Activated CD8-positive, alpha-beta memory T cell treated with anti-CD3 and anti-CD28 coated beads, Interleukin-2, amount 50 U/mL, for 24 hours (primary cell): ENCODE measurements around the gene SLC25A39.

Experiments
- DNase-seq: peaks from one replicate; pipeline ENCODE4 v3.0.0-alpha.2; 2020; ENCODE audit errors: extremely low read depth

Gene SLC25A39

DNA sequence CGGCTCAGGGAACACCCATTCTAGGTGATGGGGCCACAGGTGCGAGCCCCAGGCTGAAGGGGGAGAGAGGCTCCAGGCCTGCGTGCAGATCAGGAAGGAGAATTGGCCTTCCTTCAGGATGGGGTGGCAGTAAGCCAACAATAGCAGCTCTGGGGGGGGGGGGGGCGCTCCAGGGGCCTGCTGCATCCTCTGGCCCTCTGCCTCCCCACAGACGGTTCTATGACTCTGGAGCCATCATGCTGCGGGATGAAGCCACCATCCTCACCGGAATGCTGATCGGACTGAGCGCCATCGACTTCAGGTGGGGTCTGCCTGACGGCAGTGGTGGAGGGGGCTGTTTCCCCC is 10.1 kb downstream of the SLC25A39 start:
- no peak for DNase-seq

DNA sequence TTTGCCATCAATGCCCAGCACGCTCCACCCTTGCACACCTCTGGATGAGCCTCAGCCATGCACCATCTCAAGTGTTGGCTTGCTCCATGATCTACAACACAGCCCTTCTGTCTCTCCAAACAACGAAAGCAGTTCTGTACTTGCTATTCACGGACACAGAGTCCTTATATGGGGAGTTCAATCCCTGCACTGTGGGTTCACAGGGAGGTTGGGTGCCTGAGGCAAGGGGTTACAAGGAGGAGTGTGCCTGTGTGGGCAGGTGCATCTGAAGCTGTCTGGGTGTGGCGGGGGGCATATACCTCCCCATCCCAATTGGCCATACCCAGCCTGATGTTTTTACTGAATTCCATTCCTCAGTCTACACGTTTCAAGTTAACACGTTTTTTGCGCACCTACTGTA is 10.6 kb downstream of the SLC25A39 start:
- DNase-seq = no peak

DNA sequence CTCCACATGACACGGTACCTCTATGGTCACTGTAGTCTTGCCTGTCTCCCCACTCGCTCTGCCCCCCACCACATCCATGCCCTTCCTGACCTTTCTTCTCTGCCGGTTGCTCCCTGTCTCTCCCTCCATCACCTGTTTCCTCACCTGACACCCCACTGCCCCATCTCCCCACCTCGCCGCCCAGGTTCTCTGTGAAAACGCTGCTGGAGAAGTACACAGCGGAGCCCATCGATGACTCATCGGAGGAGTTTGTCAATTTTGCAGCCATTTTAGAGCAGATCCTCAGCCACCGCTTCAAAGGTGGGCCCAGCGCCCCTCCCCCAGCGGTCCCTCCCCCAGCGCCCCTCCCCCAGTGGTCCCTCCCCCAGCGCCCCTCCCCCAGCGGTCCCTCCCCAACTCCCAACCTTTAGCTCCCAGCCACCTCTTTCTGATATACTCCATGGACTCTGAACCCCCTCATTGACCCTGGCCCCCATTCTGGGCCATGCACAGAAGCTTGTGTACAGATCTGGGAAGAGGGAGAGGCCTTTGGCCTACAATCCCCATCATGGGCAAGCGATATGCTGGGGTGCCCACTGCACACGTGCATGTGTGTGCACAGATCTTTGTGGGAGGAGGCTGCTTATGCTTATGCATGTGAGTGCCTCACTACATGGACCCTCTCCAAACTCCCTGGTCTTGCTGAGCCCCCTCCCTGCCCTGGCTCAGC is 12.1 kb downstream of the SLC25A39 start:
- no peak for DNase-seq

DNA sequence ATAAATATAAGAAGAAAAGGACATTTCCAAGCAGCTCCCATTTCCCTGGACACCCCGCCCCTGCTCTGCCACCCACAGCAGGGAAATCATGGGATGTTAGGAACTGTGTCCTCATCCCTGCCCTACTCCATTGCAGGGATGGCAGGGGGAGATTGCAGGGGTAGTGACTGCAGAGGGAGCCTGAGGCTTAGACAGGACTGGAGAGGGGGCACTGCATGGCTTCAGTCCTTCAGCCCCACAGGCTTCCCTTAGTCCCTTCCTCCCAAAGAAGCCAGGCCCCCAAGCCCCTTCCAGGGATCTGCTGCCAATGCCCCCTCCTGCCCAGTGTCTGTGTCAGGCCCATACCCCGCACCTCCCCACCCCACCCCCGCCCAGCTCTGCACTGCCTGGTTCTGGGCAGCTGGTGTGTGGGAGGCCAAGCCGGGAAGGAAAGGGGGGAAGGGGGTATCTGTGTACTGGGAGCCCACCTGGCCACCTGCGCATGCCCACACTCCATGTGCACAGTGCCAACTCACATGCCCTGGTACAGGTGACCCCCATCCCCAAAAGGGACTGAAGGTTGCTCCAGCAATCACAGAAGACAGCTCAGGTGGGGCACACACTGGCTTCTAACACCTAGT is 13.0 kb downstream of the SLC25A39 start:
- no peak for DNase-seq

DNA sequence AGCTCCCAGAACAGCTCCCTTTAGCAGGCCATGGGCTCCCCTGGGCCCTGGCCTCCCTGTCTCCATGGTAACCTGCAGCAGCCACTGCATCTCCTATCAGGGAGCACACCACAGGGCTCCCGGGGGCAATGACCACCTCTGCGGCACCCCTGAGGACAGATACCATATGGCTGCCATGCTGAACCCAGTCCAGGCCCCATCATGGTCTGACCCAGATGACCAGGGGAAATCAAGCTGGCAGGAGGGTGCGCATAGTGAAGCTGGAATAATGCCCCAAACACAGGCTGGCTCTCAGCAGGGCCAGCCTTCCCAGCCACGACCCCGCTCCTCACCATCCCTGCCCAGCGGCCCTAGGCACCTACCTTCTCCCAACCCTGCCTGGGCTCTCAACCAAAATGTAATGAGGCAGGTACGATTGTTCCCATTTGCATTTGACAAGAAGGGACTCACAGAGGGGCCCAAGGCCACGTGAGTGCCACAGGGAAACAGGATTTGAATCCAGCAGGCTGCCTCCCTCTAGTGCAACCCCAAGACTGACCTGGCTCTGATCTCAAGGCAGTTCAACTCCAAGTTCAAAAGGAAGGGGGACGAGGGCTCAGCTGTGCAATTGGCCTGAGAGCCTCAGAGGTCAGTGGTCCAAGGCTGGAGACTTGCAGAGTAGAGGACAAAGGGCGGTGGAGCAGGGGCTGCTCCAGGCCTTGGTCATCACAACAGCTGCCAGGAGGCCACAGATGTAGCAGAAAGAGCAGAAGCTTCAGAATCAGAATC is 13.8 kb downstream of the SLC25A39 start:
- no peak for DNase-seq

DNA sequence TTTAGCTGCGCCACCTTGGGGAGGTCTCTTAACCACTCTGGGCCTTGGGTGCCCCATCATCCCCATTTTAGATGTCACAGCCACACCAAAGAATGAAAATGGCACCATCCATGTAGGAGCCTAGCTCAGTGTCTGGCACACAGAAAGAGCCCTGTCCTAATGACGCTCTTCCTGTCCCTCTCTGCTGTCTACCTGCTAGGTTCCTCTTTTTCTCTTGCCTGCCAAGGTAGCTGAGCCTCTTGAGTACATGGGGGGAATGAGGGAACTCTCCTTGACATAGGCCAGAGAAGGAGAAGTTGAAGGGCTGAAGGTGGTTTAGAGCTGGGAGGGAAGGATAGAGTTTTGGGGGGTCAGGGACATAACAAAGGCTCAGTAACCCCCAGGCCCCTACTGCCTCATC is 14.4 kb downstream of the SLC25A39 start:
- no peak for DNase-seq

DNA sequence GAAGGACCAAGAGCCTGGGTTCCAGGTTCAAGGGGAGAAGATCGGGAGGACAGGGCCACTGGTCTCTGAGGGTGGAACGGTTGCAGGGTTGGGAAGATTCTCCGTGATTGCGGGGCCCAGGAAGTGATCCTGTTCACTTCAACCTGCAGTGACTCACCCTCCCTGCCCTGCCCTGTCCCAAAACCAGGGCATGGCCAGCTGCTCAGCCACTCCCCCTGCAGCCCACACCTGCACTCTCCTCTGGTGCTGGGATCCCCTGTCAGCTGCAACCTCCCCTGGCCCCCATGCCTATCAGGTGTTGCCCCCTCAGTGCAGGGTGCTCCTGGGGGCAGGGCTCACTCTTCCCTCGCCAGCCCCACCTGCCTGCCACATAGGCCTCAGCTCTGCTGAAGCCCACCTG is 15.2 kb downstream of the SLC25A39 start:
- no peak for DNase-seq

DNA sequence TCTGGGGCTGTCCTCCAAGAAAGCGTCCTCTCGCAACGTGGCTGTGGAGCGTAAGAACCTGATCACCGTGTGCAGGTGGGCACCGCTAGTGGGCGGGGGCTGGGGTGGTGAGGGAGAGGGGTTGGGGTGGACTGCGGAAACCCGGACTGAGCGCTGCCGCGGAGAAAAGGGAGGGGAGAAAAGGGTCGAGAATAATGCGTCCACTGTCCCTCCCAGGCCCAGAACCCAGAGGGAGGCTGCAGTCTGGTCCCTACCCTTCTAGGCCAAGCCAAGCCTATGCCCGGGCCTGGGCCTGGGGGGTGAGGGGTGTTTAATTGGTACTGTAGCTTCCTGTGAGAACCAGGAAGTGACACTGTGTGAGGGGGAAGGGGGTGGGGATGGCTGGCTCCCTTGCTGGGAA is 15.8 kb downstream of the SLC25A39 start:
- DNase-seq = no peak

DNA sequence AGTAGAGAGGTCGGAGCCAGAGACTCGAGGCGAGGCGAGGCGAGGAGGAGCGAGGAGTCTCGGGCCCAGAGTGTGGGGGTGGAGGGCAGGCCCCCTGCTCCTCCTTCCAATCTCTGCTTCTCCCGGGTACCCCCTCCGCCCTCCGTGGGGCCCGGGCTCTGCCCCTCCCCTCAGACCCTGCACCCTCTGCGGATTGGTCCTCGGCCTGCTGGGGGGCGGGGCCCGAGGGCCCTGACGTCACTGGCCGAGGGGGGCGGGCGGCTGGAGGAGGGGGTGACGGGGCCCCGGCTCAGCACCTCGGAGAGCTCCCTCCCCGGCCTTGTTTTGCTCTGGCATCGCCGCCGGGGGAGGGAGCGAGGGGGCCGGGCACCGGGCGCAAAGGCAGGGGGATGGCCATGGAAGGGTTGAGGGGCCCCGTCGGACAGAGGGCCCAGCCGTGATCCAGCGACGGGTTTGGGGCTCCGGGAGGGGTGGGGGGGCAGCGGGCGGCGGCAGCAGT is 16.3 kb downstream of the SLC25A39 start, which contains the start of gene RUNDC3A:
Gene RUNDC3A, plus strand, starts transcription at position 282 of the 499 bp plus-strand sequence. CDS start 232 bp downstream, outside the sequence.
- DNase-seq = peak; percentile 54

DNA sequence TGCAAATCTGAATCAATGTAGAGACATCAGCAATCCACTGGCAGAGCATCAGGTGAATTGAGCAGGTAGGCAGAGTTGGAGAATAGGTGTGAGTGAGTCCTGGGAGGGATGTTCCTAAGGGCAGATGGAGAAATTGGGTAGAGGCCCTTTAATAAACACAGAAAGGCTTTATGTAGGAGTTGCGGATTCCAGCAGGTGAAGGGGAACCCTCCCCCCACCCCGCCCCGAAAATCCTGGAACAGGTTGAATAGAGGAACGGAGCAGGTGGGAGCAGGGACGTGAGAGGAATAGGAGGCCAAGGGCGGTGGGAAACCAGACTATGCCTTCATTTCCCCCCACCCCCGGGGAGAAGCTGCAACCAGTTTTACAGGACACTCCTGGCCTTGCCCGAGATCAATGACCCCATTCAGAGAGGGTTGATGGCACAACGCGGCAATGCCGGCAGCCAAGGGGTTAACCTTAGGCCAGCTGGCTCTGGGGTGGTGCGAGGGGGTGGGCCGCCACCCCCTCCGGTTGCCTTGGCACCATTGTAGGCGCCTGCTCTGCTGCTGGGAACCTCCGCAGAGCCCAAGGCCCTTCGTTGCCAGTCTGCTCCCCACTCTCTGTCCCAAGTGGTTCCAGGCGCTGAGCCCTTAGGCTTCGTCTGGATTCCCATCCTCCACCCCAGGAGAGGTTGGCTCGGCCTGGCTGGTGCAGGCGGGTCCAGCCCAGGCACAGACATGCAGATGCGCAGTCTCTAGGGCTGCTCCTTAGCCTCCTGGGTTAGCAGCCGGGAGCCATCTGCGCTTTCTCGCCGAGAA is 17.0 kb downstream of the SLC25A39 start:
- no peak for DNase-seq

DNA sequence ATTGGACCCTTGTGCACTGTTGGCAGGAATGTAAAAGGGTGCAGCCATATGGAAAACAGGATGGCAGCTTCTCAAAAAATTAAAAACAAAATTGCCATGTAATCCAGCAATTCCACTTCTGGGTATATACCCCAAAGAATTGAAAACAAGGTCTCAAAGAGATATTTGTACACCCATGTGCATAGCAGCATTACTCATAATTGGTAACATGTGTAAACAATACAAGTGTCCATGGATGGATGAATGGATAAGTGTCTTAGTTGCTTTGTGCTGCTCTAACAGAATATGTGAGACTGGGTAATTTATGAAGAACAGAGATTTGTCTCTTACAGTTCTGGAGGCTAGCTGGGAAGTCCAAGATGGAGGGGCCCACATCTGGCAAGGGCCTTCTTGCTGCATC is 20.0 kb downstream of the SLC25A39 start:
- DNase-seq = no peak

DNA sequence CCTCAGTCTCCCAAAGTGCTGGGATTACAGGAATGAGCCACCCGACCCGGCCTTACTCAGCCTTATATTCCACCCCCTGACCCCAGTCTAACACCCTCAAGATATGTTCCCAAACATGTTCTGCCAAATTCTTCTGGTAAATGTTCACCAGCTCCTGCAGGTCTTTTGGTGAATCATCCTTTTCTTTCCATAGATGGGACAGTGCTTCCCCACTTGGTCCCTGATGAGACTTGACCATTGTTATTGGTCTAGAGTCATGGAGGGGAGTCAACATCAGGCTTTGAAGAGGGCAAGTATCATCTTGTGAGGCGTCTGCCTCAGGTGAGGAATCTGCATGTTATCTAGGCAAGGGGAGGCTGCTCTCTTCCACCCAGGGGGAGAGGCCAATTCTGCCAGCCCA is 26.6 kb downstream of the SLC25A39 start:
- DNase-seq = no peak

DNA sequence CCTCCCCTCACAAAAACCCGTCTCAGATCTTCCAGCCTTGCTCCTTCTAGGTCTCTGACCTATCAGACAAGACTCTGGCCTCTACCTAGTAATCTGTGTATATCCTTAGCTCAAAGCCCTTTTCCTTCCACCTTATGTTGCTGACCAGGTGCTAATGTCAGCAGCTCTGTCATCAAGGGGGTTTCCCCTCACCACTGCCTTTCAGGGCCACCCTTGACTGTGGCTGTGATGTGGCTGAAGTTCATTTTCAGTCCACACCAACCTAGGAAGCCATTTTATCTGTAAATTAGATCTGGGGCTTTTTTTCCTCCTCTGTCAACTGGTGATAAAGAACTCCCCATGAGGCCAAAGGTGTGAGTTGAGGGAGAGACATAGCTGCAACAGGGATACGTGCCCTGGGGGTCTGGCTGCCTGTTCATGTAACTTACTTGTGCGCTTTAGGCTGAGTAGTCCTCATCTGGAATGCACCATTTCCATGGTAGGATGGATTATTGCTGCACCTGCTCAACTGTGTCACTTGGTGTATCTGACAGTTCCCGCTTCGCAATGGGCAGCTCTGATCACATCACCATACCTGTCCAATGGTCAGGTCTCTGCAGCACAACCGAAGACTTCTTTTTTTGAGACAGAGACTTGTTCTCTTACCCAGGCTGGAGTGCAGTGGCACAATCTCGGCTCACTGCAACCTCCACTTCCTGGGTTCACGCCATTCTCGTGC is 31.0 kb downstream of the SLC25A39 start:
- no peak for DNase-seq

DNA sequence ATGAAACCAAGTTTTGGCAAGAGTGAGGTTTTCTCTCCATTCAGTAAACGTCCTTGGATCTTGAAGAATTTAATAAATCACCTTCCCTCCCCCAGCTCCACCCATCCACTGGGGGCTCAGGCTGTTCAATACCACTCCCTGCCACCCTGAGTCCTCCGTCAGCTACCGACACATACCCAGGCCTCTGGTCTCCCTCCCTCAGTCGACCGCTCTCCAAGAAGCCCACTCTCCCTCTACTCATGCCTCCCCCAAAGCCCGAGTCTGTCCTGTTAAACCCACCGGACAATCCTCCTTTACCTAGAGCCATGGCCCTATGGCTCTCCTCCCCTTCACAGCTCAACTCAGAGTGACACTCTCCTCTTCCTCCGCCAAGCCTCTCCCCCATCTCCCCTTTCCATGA is 37.0 kb downstream of the SLC25A39 start:
- no peak for DNase-seq

DNA sequence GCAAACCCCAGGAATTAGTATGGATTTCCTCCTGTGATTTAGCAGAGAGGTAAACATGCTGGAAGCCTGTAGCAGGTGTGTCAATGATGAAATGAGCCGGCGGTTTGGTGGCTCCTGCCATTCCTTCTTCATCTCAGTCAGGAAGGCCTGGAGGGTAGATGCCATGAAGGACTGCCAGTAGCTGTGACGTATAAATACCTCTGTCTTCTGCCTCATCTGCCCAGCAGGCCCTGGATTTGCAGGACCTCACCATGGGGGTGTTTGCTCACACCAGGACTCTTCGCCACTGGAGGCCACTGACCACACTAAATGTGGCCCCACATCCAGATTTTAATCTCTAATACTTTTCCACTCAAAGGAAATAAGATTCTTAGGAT is 40.6 kb downstream of the SLC25A39 start:
- no peak for DNase-seq

DNA sequence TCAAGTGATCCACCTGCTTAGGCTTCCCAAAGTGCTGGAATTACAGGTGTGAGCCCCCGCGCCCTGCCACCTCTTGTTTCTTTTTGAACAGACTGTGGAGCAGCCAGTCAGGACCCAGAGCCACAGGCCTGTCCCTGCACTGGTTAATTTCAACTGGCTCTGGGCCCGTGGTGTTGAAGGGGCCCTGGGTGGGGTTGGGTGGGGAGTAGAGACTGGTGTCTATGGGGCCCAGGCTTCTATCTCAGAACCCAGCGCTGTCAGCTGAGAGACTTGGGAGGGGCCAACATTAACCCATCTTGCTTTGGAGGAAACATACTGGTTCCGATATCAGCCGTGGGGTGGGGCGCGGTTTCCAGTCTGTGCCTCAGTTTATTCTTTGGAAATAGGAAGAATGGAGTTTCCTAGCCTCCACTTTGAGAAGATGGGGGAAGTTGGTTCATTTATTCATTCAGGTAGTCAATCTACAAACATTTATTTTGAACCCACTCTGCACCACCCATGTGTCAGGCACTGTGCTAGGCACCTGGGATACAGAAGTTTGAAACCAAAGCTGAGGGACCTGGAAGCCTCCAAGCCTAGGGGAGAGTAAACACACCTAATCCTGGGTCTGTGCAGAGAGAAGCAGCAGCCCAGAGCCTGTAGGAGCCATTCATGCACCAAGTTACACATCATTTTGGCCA is 41.1 kb downstream of the SLC25A39 start:
- no peak for DNase-seq

DNA sequence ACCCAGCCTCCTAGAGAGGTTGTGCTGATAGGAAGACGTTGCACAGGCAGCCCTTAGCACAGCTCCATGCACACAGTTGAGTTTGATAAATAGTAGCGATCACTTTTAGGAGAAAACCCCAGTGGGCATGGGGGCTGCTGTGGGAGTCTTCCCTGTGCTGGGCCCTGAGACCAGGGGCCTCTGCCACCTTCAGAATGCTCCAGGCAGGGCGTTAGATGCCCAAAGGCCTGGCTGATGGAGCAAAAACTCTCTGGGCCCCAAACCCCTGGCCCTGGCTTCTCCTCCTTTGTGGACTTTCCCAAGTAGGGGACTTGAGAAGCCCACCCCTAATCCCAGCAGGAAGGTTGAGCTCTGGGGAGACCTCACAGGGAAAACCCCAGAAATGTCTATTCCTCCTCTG is 42.4 kb downstream of the SLC25A39 start:
- DNase-seq = no peak

DNA sequence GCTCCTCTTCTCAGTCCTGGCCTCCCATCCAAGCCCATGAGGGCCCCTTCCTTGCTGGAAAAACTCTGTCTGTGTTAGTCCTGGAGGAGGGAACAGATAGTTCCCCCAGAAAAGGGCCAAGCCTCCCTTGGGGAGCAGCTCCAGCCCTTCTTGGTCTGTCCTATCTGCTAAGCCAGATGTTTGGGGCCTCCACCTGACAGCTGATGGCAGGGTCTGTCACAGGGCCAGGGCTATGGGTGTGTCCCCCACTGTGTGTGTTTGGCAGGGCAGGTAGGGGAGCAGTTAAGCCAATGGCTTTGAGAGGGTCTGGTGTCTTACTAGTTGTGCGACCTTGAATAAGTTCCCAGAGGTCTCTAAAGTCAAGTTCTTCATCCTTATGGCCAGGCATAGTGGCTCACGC is 43.1 kb downstream of the SLC25A39 start:
- no peak for DNase-seq

DNA sequence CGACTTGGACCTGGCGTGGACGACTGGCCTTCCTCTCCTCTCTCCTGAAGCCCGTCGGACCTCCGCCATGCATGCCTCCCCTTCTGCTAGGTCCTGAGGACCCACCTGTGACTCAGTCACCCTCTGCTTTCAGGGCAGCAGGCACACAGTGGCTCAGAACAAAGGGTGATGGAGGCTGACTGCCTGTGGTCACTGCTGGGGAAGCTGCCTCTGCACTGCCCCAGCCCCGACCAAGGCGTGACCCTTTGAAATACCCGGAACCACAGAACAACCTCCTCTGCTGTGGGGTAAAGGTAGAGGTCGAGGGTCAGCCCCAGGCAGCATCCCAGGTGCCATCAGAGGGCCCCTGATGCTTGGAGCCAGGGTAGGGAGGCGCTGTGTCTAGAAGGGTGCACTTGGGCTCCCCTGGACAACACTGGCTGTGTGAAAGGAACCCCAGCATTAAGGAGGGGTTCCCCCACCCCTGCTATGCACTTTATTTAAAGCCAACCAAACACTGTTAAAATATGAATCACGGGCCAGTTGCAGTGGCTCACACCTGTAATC is 44.2 kb downstream of the SLC25A39 start:
- no peak for DNase-seq

DNA sequence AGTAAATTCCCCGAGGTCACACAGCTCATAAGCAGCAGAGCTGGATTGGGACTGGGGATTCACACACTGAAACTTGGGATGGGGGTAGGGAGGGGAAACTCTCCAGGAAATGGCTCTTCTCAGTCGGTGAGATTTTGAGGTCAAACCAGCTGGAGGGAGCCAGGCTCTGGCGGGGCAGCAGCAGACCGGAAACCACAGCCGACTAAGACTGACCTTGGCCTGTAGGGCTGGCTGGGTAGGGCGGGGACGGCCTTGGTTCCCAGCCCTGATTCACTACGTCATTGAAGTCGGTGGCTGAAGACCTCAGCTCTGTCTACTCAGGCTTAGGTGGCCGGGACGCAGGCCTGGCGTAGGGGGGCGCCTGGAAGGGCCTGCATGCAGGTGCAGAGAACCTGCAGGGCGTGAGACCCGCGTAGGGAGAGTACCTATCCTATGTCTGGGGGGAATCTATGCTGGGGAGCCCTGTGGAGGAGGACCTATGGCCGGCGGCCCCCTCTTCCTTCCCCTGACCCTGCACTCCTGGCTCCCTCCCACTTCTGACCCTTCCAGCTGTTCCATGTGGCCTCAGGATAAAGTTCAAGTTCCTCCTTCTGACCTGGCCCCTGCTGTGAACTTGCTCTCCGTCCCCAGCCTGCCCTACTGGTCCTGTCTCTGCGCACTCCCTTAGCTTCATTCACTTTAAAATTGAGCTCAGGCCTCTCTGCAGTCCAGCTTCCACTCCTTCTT is 44.8 kb downstream of the SLC25A39 start:
- no peak for DNase-seq
